GM13976 (cell line): ENCODE measurements around the gene PARL.
"Not testable (repeated sequence)": the region's sequence is repeated elsewhere in the genome, so short reads cannot be mapped to it uniquely, and the experiment has no call there.

Experiments
- DNase-seq: peaks from one replicate; pipeline ENCODE4 v3.0.0; 2012; ENCODE audit warnings: low spot score
- CTCF ChIP-seq: IDR thresholded peaks from 2 replicates; pipeline ENCODE4 v1.5.1; 2012; ENCODE audit warnings: borderline replicate concordance, mild to moderate bottlenecking; ENCODE audit not compliant: insufficient read depth; ENCODE audit errors: extremely low read depth, missing control alignments, control extremely low read depth
- in situ Hi-C: fragments of 300-500 bp; cut with MboI; formaldehyde crosslinking; loops from one replicate; pipeline ENCODE4 v1.12.0; 2022; ENCODE audit warnings: low sequenced_read_pairs, mixed read lengths, inconsistent platforms; ENCODE audit not compliant: unreplicated experiment

PARL gene

GRCh38 chr3:183880121-183880520 lies 4.6 kb downstream of the PARL start:
- in situ Hi-C loops = loop anchor here (25.0 kb wide), 1 partner anchor 357 kb away; the partner anchor contains the start of genes ALG3, EEF1AKMT4 and VWA5B2
- TF ChIP-seq CTCF = no peak
- no peak for DNase-seq

GRCh38 chr3:183879243-183879642 lies 5.4 kb downstream of the PARL start:
- TF ChIP-seq CTCF = no peak
- in situ Hi-C loops = loop anchor here (25.0 kb wide), 1 partner anchor 358 kb away; the partner anchor contains the start of genes ALG3, EEF1AKMT4 and VWA5B2
- DNase-seq = no peak

GRCh38 chr3:183878071-183878470 lies 6.6 kb downstream of the PARL start:
- TF ChIP-seq CTCF = no peak
- DNase-seq = no peak
- in situ Hi-C loops = loop anchor here (25.0 kb wide), 1 partner anchor 359 kb away; the partner anchor contains the start of genes ALG3, EEF1AKMT4 and VWA5B2

- in situ Hi-C loops = loop anchor here (25.0 kb wide), 1 partner anchor 360 kb away; the partner anchor contains the start of genes ALG3, EEF1AKMT4 and VWA5B2
- DNase-seq = not testable (repeated sequence)
Observed at GRCh38 chr3:183877227-183877626, 7.5 kb downstream of the PARL start.

- in situ Hi-C loops = loop anchor here (25.0 kb wide), 1 partner anchor 362 kb away; the partner anchor contains the start of genes ALG3, EEF1AKMT4 and VWA5B2
- DNase-seq = no peak
- no peak for TF ChIP-seq CTCF
Observed at GRCh38 chr3:183875411-183875810, 9.3 kb downstream of the PARL start.

- DNase-seq = no peak
Observed at GRCh38 chr3:183873914-183874313, 10.8 kb downstream of the PARL start.

More at GRCh38 chr3:183873914-183874313, 10.8 kb downstream of the PARL start:
- TF ChIP-seq CTCF = no peak
- in situ Hi-C loops = no loop called here
